Stimulated activated naive CD8-positive, alpha-beta T cell treated with anti-CD3 and anti-CD28 coated beads, Interleukin-15, amount 100 ng/mL, for 72 hours (primary cell): ENCODE measurements around the gene NCK1.

Source experiments
- ATAC-seq: fragments of 150-1000 bp; cut with Tn5 transposase; 2 replicates; pipeline ENCODE4 v1.10.0; 2021; ENCODE audit warnings: mild to moderate bottlenecking, moderate library complexity
- DNase-seq, 2 donors: peaks; one replicate each; pipeline ENCODE4 v3.0.0; 2021 to 2022
- H3K27ac Mint-ChIP-seq, 2 donors: one replicate each; pipeline ENCODE4 v1.8.0; 2022; ENCODE audit warnings: mild to moderate bottlenecking in 2 of 2, mixed read lengths in 2 of 2, moderate library complexity in 2 of 2
- H3K27me3 Mint-ChIP-seq: one replicate; pipeline ENCODE4 v1.8.0; 2022; ENCODE audit warnings: mixed read lengths
- H3K4me1 Mint-ChIP-seq: one replicate; pipeline ENCODE4 v1.8.0; 2022; ENCODE audit warnings: mild to moderate bottlenecking, mixed read lengths
- H3K4me3 Mint-ChIP-seq, 2 donors: one replicate each; pipeline ENCODE4 v1.8.0; 2022; ENCODE audit warnings: mild to moderate bottlenecking in 2 of 2, mixed read lengths in 2 of 2, moderate library complexity in 1 of 2
- H3K9me3 Mint-ChIP-seq, 2 donors: one replicate each; pipeline ENCODE4 v1.8.0; 2022; ENCODE audit warnings: mixed read lengths in 2 of 2

The NCK1 gene

DNA sequence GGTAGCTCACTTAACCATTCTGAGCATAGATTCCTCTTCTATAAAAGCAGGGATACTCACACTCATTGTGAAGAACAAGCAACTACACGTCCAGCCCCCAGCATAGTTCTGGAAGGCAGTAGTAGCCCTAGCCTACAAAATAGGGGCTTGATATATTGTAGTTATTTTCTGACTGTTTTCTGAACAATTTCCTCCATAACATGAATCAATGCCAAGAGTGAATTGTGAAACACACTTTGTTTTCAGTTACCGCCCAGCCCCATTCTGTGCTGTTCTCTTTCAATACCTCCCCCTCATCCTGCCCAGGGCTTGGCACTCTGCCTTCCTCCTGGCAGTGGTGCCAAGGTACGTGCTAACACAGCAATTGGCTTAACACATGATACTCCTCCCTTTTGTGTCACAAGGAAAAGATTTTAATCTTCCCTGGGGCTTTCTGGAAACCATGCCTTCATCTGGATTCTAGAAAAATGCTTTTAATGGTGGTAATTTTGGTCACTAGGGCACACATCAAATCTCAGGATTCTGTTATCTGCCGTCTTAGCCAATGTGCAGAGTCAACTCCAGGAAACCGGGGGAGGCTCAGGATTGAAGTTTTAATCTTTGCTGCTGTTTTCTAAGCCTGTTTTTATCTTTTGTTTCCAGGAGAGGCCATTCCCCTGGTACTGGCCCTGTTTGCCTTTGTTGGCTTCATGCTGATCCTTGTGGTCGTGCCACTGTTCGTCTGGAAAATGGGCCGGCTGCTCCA is 132.9 kb downstream of the NCK1 start:
- peak overlapping the region; percentile 15 to 72 for H3K27ac Mint-ChIP-seq

DNA sequence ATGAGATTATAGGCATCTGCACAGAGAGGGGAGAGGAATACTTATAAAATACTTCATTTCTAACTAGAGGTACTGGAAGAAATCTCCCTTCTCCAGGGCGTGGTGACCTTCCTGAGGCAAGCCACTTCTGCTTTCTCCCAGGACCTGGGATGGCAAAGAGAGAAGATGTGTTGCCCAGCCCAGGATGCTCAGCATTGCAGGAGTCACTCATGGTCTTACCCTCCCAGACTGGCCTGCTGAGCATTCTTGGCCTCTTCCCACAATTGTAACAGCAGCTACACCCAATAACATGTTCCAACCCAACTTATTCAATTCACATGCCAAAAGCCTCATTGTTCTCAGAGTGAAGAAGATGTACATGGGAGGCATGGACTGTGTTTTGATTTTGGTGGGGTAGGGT is 133.6 kb downstream of the NCK1 start:
- Mint-ChIP-seq H3K4me3 (no peak overlapping the region), H3K27ac (no peak overlapping the region), H3K4me1 (peaks cover 6% of the 10 kb centered on the region), H3K27me3 (no peaks in the 10 kb centered on the region), H3K9me3 (no peaks in the 10 kb centered on the region)
- DNase-seq: no peak
- no peak for ATAC-seq

More for the DNA sequence above, 132.9 kb downstream of the NCK1 start:
- no peak overlapping the region for H3K4me3 Mint-ChIP-seq
- peaks cover 6% of the 10 kb centered on the region for H3K4me1 Mint-ChIP-seq
- ATAC-seq (no peak), DNase-seq (no peak)
- H3K27me3 Mint-ChIP-seq: no peaks in the 10 kb centered on the region
- no peaks in the 10 kb centered on the region for H3K9me3 Mint-ChIP-seq
